ENCODE data around the gene DCAKD. TPM values are rescaled to one million over a fixed set of nuclear protein-coding genes. Genes with fewer than 3 reads are reported as not detected.

Gene DCAKD
- total RNA-seq, 1 donor from 2014 or later, result 76.4 TPM

DNA sequence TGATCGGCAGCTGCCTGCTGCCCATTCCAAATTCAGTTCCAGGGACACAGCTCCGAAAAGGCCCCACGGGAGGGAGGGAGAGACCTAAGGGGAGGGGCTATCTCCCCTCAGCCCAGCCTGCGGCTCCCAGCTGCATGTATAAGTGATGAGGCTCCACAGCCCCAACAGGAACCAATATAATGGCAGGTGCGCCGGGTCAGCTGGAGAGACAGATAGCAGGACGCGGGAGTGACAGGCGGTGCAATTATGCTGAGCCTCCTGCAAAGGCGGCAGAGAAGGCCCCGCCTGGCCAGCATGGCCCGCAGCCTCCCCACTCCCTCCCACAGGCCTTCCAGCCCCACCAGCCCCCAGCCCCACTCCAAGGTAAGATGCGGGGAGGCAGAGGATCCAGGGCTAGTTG, 75.2 kb downstream of the DCAKD start:
- no peak for DNase-seq (ENCODE audit: low spot score)

Other genes with a start within 250 kb of the DCAKD start
- 44.0 TPM for gene GJC1, start 221.3 kb downstream of the DCAKD start, total RNA-seq
- 3.2 TPM for gene HIGD1B, start 203.7 kb downstream of the DCAKD start, total RNA-seq
- 140 TPM for gene EFTUD2, start 152.2 kb downstream of the DCAKD start, total RNA-seq
- gene GFAP, start 136.1 kb downstream of the DCAKD start, total RNA-seq, result 0.81 TPM
- 0.39 TPM for gene KIF18B, start 103.9 kb downstream of the DCAKD start, total RNA-seq
- 1.1 TPM for gene C1QL1, start 83.3 kb downstream of the DCAKD start, total RNA-seq
- gene NMT1, start 9.7 kb upstream of the DCAKD start, total RNA-seq, result 125 TPM
- gene PLCD3, start 80.9 kb upstream of the DCAKD start, total RNA-seq, result 153 TPM
- 26.4 TPM for gene ACBD4, start 84.1 kb upstream of the DCAKD start, total RNA-seq
- 47.0 TPM for gene HEXIM1, start 96.8 kb upstream of the DCAKD start, total RNA-seq
- gene HEXIM2, start 110.2 kb upstream of the DCAKD start, total RNA-seq, result 8.0 TPM
- 19.4 TPM for gene FMNL1, start 170.3 kb upstream of the DCAKD start, total RNA-seq
- gene SPATA32, start 210.5 kb upstream of the DCAKD start, total RNA-seq, result not detected